ENCODE results near the gene MRPL23.
"Not testable (repeated sequence)": the region's sequence is repeated elsewhere in the genome, so short reads cannot be mapped to it uniquely, and the experiment has no call there.

MRPL23 gene

GRCh38 chr11:1934335-1935155, 12.6 kb upstream of the MRPL23 start:
- DNase-seq: no peak

- DNase-seq: no peak
Observed at GRCh38 chr11:1935156-1936071, 11.7 kb upstream of the MRPL23 start.

- no peak for DNase-seq
Observed at GRCh38 chr11:1936072-1936780, 10.9 kb upstream of the MRPL23 start.

- peak; percentile 40 for DNase-seq
Observed at GRCh38 chr11:1936781-1937615, 10.1 kb upstream of the MRPL23 start.

GRCh38 chr11:1937616-1938342, 9.4 kb upstream of the MRPL23 start:
- DNase-seq: no peak

- no peak for DNase-seq
Observed at GRCh38 chr11:1938343-1939005, 8.7 kb upstream of the MRPL23 start.

- DNase-seq: peak; percentile 40
Observed at GRCh38 chr11:1939006-1939625, 8.0 kb upstream of the MRPL23 start.

GRCh38 chr11:1939788-1940187, 7.3 kb upstream of the MRPL23 start:
- DNase-seq: not testable (repeated sequence)

- no peak for DNase-seq
Observed at GRCh38 chr11:1942558-1943260, 4.4 kb upstream of the MRPL23 start.

GRCh38 chr11:1943576-1943975, 3.6 kb upstream of the MRPL23 start:
- DNase-seq: peak; percentile 63

- peak; percentile 59 for DNase-seq
Observed at GRCh38 chr11:1943977-1944376, 3.2 kb upstream of the MRPL23 start.

GRCh38 chr11:1947592-1948237, 583 bp downstream of the MRPL23 start:
- DNase-seq: no peak

- DNase-seq: no peak
Observed at GRCh38 chr11:1948389-1948788, 1.3 kb downstream of the MRPL23 start.

- no peak for DNase-seq
Observed at GRCh38 chr11:1949302-1949701, 2.2 kb downstream of the MRPL23 start.

GRCh38 chr11:1949922-1950321, 2.8 kb downstream of the MRPL23 start:
- no peak for DNase-seq

- no peak for DNase-seq
Observed at GRCh38 chr11:1952806-1953482, 5.8 kb downstream of the MRPL23 start.

- no peak for DNase-seq
Observed at GRCh38 chr11:1953489-1954266, 6.5 kb downstream of the MRPL23 start.

GRCh38 chr11:1958367-1958766, 11.2 kb downstream of the MRPL23 start:
- no peak for DNase-seq

Data from DMS53 (cell line).